A549 (cell line): ENCODE results near the gene PRDX2. TPM values are rescaled to one million over a fixed set of nuclear protein-coding genes. Genes with fewer than 3 reads are reported as not detected.

Experiments used
- BHLHE40 ChIP-seq: IDR thresholded peaks from 2 replicates; pipeline ENCODE4 v1.6.1; 2012; ENCODE audit warnings: low read depth, low read length, inconsistent platforms
- CBX2 ChIP-seq: fragments of 200-600 bp; sonication (generic); IDR thresholded peaks from 2 replicates; pipeline ENCODE4 v1.6.1; 2016; ENCODE audit warnings: low read depth, mild to moderate bottlenecking, borderline replicate concordance
- CBX8 ChIP-seq: fragments of 200-600 bp; sonication (generic); IDR thresholded peaks from 2 replicates; pipeline ENCODE4 v1.6.1; 2016
- CEBPB ChIP-seq, 2 experiments: fragments of >200 bp in 1 of 2; sonication (Bioruptor Twin) in 1 of 2; formaldehyde crosslinking in 1 of 2; IDR thresholded peaks; 2 replicates each; pipeline ENCODE4 v1.6.1; 2012 to 2016
- CHD4 ChIP-seq: fragments of 200-600 bp; sonication (generic); IDR thresholded peaks from 2 replicates; pipeline ENCODE4 v1.6.1; 2016; ENCODE audit warnings: antibody characterized with exemption, mild to moderate bottlenecking, borderline replicate concordance
- EHF ChIP-seq: fragments of 250-450 bp; sonication (Bioruptor Pico); IDR thresholded peaks from 2 replicates; pipeline ENCODE4 v1.5.0; 2020; ENCODE audit warnings: mild to moderate bottlenecking
- ESRRA ChIP-seq: fragments of 150-350 bp; IDR thresholded peaks from 2 replicates; pipeline ENCODE4 v1.6.1; 2014; ENCODE audit warnings: mild to moderate bottlenecking, low read length, borderline replicate concordance
- FOXS1 ChIP-seq: fragments of 250-450 bp; sonication (Bioruptor Pico); IDR thresholded peaks from 2 replicates; pipeline ENCODE4 v1.5.0; 2020; ENCODE audit warnings: mild to moderate bottlenecking, moderate library complexity
- HDAC2 ChIP-seq: fragments of 200-600 bp; sonication (generic); IDR thresholded peaks from 2 replicates; pipeline ENCODE4 v1.6.1; 2016
- HEYL ChIP-seq: fragments of 250-450 bp; sonication (Bioruptor Pico); IDR thresholded peaks from 2 replicates; pipeline ENCODE4 v1.8.0; 2021; ENCODE audit warnings: mild to moderate bottlenecking, moderate library complexity
- HOXB5 ChIP-seq: fragments of 250-450 bp; sonication (Bioruptor Pico); IDR thresholded peaks from 2 replicates; pipeline ENCODE4 v1.5.0; 2020; ENCODE audit warnings: mild to moderate bottlenecking, moderate library complexity
- JUN ChIP-seq, 2 experiments: fragments of >200 bp; sonication (Bioruptor Twin); formaldehyde crosslinking; IDR thresholded peaks; 2 replicates in 1 of 2; 3 replicates in 1 of 2; pipeline ENCODE4 v1.6.1; 2016 to 2017
- KDM1A ChIP-seq: fragments of 200-600 bp; sonication (generic); IDR thresholded peaks from 2 replicates; pipeline ENCODE4 v1.6.1; 2016; ENCODE audit warnings: low read depth, mild to moderate bottlenecking
- MAFK ChIP-seq: fragments of 450-650 bp; IDR thresholded peaks from 2 replicates; pipeline ENCODE4 v1.6.1; 2014; ENCODE audit not compliant: partially characterized antibody
- MAZ ChIP-seq: fragments of 150-350 bp; IDR thresholded peaks from 2 replicates; pipeline ENCODE4 v1.6.1; 2014; ENCODE audit warnings: antibody characterized with exemption, low read depth, low read length, borderline replicate concordance
- NFE2L2 ChIP-seq: fragments of 150-350 bp; conservative IDR thresholded peaks from 2 replicates; pipeline ENCODE4 v1.6.1; 2014; ENCODE audit warnings: low read length
- NR3C1 ChIP-seq: fragments of >200 bp; sonication (Bioruptor Twin); formaldehyde crosslinking; IDR thresholded peaks from 3 replicates; pipeline ENCODE4 v1.6.1; 2017
- PHF8 ChIP-seq: fragments of 200-600 bp; sonication (generic); IDR thresholded peaks from 2 replicates; pipeline ENCODE4 v1.6.1; 2016; ENCODE audit warnings: low read depth, mild to moderate bottlenecking, antibody characterized with exemption, moderate library complexity, borderline replicate concordance
- POLR2A ChIP-seq: IDR thresholded peaks from 2 replicates; pipeline ENCODE4 v1.6.1; 2012; ENCODE audit warnings: mild to moderate bottlenecking, low read length
- RAD21 ChIP-seq, 2 experiments: fragments of >200 bp in 1 of 2; sonication (Bioruptor Twin) in 1 of 2; formaldehyde crosslinking in 1 of 2; IDR thresholded peaks in 1 of 2; conservative IDR thresholded peaks in 1 of 2; 2 replicates in 1 of 2; 3 replicates in 1 of 2; pipeline ENCODE4 v1.6.1; 2012 to 2018; ENCODE audit warnings: inconsistent platforms in 1 of 2
- RARB ChIP-seq: fragments of 250-450 bp; sonication (Bioruptor Pico); IDR thresholded peaks from 2 replicates; pipeline ENCODE4 v1.8.0; 2021; ENCODE audit warnings: mild to moderate bottlenecking, moderate library complexity
- RCOR1 ChIP-seq: fragments of 150-350 bp; IDR thresholded peaks from 2 replicates; pipeline ENCODE4 v1.6.1; 2014; ENCODE audit warnings: antibody characterized with exemption, low read length, low read depth
- RNF2 ChIP-seq: fragments of 200-600 bp; sonication (generic); IDR thresholded peaks from 2 replicates; pipeline ENCODE4 v1.6.1; 2016; ENCODE audit warnings: low read depth, mild to moderate bottlenecking, antibody characterized with exemption, moderate library complexity, borderline replicate concordance
- SMC3 ChIP-seq: fragments of >200 bp; sonication (Bioruptor Twin); formaldehyde crosslinking; IDR thresholded peaks from 3 replicates; pipeline ENCODE4 v1.6.1; 2018; ENCODE audit warnings: inconsistent platforms
- SREBF2 ChIP-seq: fragments of 450-650 bp; IDR thresholded peaks from 2 replicates; pipeline ENCODE4 v1.6.1; 2014; ENCODE audit warnings: mild to moderate bottlenecking, moderate library complexity
- TFCP2L1 ChIP-seq: fragments of 250-450 bp; sonication (Bioruptor Pico); IDR thresholded peaks from 2 replicates; pipeline ENCODE4 v1.5.0; 2021; ENCODE audit warnings: mild to moderate bottlenecking
- TP53 ChIP-seq: fragments of 250-450 bp; sonication (Bioruptor Pico); IDR thresholded peaks from 2 replicates; pipeline ENCODE4 v1.5.0; 2021; ENCODE audit warnings: mild to moderate bottlenecking, moderate library complexity
- ZC3H11A ChIP-seq: fragments of 450-650 bp; IDR thresholded peaks from 2 replicates; pipeline ENCODE4 v1.6.1; 2014; ENCODE audit warnings: antibody characterized with exemption, mild to moderate bottlenecking
- ZFP36 ChIP-seq: fragments of 450-650 bp; IDR thresholded peaks from 2 replicates; pipeline ENCODE4 v1.6.1; 2014; ENCODE audit warnings: borderline replicate concordance; ENCODE audit not compliant: partially characterized antibody
- ZNF302 ChIP-seq: fragments of 250-450 bp; sonication (Bioruptor Pico); IDR thresholded peaks from 2 replicates; pipeline ENCODE4 v1.9.0; 2021; ENCODE audit warnings: inconsistent platforms, mild to moderate bottlenecking, moderate library complexity
- polyA plus RNA-seq, 4 experiments: library from polyadenylated mRNA; depleted of rRNA in 3 of 4; stranded (reverse); fragments of >200 nt; fragmentation: RNase III in 1 of 4; extraction: RNeasy Plus Mini Kit Qiagen cat#74134 plus additional on column Dnase treatment in 1 of 4; gene quantifications; 2 replicates in 3 of 4; 3 replicates in 1 of 4; pipeline ENCODE4 v1.2.3, GENCODE V29; 2011 to 2017
- TF ChIP-seq, protein P1 (sequence below): fragments of 200-600 bp; sonication (generic); IDR thresholded peaks from 2 replicates; pipeline ENCODE4 v1.6.1; 2016; ENCODE audit warnings: antibody characterized with exemption, mild to moderate bottlenecking, moderate library complexity
- TF ChIP-seq, protein P2 (sequence below): IDR thresholded peaks from 2 replicates; pipeline ENCODE4 v1.6.1; 2012
- TF ChIP-seq, protein P3 (sequence below): fragments of 150-350 bp; IDR thresholded peaks from 2 replicates; pipeline ENCODE4 v1.6.1; 2014; ENCODE audit warnings: low read depth, mild to moderate bottlenecking, low read length
- TF ChIP-seq, protein P4 (sequence below): fragments of >200 bp; sonication (Bioruptor Twin); formaldehyde crosslinking; IDR thresholded peaks from 2 replicates; pipeline ENCODE4 v1.6.1; 2016
- TF ChIP-seq, protein P5 (sequence below): fragments of >200 bp; sonication (Bioruptor Twin); formaldehyde crosslinking; IDR thresholded peaks from 3 replicates; pipeline ENCODE4 v1.6.1; 2016
- TF ChIP-seq, protein P6 (sequence below): fragments of 250-450 bp; sonication (Bioruptor Pico); IDR thresholded peaks from 2 replicates; pipeline ENCODE4 v1.5.0; 2020; ENCODE audit warnings: low read depth, mild to moderate bottlenecking, moderate library complexity

The PRDX2 gene
- polyA plus RNA-seq, 2 of the 4 experiments (the other 2 are of a cell fraction) = 0.57 to 0.84 TPM

DNA sequence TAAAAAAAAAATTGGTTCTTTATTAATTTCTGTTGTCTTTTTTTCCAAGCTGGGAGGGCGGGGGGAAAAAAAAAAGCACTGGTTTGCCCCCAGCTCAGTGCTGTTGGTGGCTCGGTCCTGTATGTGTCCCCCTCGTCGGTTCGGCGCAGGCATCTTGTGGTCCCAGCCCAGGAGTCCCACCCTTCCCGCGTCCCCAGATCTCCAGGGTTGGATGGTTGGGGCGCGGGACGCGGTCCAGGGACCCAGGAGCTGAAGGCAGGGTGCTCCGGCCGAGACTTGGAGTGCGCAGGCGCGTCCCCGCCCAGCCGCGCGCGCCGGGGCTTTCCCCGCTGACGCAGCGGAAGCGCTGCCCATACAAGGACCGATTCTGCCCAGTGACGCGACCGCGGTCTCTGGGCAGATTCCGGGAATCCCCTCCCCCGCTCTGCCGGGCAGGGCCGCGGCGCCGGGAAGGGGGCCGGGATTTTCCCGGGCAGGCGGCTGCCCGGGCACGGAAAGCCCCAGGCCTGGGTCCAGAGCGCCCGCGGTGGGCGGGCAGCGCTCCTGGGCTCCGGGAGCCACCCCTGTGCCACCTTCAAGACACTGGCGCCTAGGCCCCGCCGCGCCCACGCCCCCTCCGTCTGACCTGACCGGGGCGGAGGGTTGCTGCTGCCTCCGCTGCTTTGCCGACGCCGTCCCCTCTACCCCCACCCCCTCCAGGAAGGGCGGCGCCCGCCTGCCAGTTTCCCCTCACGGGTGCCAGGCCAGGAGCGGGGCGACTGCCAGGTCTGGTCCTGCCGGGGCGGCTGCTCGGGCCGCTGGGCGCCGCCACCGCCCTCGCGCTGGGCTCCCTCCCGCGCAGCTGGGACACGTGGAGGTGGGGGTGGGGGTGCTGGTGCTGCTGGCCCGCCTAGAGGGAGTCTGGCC, 8.1 kb downstream of the PRDX2 start (continued):
- no peak for TF ChIP-seq CEBPB (IDR thresholded peaks at IDR 0.05)
- peak; percentile 94 to 96; a peak in 4 of 5 replicates for TF ChIP-seq JUN (IDR thresholded peaks at IDR 0.05)
- no peak for TF ChIP-seq HEYL
- peak; percentile 99 for TF ChIP-seq TFCP2L1 (CRISPR knock-in tag)
- TF ChIP-seq, protein P1, sequence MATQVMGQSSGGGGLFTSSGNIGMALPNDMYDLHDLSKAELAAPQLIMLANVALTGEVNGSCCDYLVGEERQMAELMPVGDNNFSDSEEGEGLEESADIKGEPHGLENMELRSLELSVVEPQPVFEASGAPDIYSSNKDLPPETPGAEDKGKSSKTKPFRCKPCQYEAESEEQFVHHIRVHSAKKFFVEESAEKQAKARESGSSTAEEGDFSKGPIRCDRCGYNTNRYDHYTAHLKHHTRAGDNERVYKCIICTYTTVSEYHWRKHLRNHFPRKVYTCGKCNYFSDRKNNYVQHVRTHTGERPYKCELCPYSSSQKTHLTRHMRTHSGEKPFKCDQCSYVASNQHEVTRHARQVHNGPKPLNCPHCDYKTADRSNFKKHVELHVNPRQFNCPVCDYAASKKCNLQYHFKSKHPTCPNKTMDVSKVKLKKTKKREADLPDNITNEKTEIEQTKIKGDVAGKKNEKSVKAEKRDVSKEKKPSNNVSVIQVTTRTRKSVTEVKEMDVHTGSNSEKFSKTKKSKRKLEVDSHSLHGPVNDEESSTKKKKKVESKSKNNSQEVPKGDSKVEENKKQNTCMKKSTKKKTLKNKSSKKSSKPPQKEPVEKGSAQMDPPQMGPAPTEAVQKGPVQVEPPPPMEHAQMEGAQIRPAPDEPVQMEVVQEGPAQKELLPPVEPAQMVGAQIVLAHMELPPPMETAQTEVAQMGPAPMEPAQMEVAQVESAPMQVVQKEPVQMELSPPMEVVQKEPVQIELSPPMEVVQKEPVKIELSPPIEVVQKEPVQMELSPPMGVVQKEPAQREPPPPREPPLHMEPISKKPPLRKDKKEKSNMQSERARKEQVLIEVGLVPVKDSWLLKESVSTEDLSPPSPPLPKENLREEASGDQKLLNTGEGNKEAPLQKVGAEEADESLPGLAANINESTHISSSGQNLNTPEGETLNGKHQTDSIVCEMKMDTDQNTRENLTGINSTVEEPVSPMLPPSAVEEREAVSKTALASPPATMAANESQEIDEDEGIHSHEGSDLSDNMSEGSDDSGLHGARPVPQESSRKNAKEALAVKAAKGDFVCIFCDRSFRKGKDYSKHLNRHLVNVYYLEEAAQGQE = peak; percentile 35; the same call in 1 of the 2 replicates
- TF ChIP-seq, protein P2, sequence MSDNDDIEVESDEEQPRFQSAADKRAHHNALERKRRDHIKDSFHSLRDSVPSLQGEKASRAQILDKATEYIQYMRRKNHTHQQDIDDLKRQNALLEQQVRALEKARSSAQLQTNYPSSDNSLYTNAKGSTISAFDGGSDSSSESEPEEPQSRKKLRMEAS = peak; percentile 92
- no peak for TF ChIP-seq CBX2
- TF ChIP-seq ZNF302 = no peak
- no peak for TF ChIP-seq ZC3H11A
- peak; percentile 66 for TF ChIP-seq EHF
- no peak for TF ChIP-seq RNF2
- TF ChIP-seq, protein P3, sequence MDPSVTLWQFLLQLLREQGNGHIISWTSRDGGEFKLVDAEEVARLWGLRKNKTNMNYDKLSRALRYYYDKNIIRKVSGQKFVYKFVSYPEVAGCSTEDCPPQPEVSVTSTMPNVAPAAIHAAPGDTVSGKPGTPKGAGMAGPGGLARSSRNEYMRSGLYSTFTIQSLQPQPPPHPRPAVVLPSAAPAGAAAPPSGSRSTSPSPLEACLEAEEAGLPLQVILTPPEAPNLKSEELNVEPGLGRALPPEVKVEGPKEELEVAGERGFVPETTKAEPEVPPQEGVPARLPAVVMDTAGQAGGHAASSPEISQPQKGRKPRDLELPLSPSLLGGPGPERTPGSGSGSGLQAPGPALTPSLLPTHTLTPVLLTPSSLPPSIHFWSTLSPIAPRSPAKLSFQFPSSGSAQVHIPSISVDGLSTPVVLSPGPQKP = peak; percentile 99
- TF ChIP-seq, protein P4, sequence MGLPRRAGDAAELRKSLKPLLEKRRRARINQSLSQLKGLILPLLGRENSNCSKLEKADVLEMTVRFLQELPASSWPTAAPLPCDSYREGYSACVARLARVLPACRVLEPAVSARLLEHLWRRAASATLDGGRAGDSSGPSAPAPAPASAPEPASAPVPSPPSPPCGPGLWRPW = no peak
- TF ChIP-seq TP53 (CRISPR knock-in tag) = peak; percentile 98
- TF ChIP-seq ESRRA = no peak
- no peak for TF ChIP-seq KDM1A
- TF ChIP-seq MAFK = no peak
- TF ChIP-seq FOXS1 = 0 out of 2 replicates have a peak, but pooled peaks have one; percentile 16
- no peak for TF ChIP-seq RCOR1
- no peak; the same call in 1 of the 2 replicates for TF ChIP-seq NFE2L2
- TF ChIP-seq, protein P5, sequence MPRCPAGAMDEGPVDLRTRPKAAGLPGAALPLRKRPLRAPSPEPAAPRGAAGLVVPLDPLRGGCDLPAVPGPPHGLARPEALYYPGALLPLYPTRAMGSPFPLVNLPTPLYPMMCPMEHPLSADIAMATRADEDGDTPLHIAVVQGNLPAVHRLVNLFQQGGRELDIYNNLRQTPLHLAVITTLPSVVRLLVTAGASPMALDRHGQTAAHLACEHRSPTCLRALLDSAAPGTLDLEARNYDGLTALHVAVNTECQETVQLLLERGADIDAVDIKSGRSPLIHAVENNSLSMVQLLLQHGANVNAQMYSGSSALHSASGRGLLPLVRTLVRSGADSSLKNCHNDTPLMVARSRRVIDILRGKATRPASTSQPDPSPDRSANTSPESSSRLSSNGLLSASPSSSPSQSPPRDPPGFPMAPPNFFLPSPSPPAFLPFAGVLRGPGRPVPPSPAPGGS = peak; percentile 26; the same call in 2 of the 3 replicates
- peak; percentile 70; the same call in 1 of the 2 replicates for TF ChIP-seq HOXB5
- peak; percentile 34 for TF ChIP-seq POLR2A
- no peak for TF ChIP-seq SREBF2
- TF ChIP-seq CBX8 = no peak
- TF ChIP-seq, protein P6, sequence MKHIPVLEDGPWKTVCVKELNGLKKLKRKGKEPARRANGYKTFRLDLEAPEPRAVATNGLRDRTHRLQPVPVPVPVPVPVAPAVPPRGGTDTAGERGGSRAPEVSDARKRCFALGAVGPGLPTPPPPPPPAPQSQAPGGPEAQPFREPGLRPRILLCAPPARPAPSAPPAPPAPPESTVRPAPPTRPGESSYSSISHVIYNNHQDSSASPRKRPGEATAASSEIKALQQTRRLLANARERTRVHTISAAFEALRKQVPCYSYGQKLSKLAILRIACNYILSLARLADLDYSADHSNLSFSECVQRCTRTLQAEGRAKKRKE (CRISPR knock-in tag) = peak; percentile 43; the same call in 1 of the 2 replicates
- TF ChIP-seq ZFP36 = peak; percentile 64
- TF ChIP-seq HDAC2 = no peak
- no peak for TF ChIP-seq CHD4
- no peak for TF ChIP-seq NR3C1
- TF ChIP-seq MAZ = peak; percentile 52; the same call in 1 of the 2 replicates
- TF ChIP-seq RAD21 (conservative IDR thresholded peaks at IDR 0.05 in 1 of 2, IDR thresholded peaks at IDR 0.05 in 1 of 2) = no peak
- TF ChIP-seq RARB (CRISPR knock-in tag) = peak; percentile 44; the same call in 1 of the 2 replicates
- peak; percentile 16; the same call in 1 of the 3 replicates for TF ChIP-seq SMC3
- no peak for TF ChIP-seq BHLHE40
- no peak for TF ChIP-seq PHF8
